ENCODE results near the gene PCBP4.
A peak's percentile ranks its signal among the peaks of the same experiment; 100 is the strongest.

The PCBP4 gene

DNA sequence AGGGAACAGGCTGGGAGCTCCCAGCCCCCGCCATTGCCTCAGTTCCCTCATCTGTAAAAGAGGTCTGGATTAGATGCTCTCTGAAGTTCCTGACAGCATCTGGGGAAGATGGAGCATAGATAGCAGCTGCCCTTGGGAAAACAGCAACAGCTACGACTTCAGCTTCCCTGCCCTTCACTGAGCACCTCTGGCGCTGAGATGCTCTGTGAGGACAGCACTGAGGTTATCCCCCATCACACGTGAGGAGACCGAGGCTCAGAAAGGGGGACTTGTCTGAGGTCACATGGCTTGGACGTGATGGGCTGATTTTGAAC lies 39.5 kb upstream of the PCBP4 start:
- TF ChIP-seq, protein P1, sequence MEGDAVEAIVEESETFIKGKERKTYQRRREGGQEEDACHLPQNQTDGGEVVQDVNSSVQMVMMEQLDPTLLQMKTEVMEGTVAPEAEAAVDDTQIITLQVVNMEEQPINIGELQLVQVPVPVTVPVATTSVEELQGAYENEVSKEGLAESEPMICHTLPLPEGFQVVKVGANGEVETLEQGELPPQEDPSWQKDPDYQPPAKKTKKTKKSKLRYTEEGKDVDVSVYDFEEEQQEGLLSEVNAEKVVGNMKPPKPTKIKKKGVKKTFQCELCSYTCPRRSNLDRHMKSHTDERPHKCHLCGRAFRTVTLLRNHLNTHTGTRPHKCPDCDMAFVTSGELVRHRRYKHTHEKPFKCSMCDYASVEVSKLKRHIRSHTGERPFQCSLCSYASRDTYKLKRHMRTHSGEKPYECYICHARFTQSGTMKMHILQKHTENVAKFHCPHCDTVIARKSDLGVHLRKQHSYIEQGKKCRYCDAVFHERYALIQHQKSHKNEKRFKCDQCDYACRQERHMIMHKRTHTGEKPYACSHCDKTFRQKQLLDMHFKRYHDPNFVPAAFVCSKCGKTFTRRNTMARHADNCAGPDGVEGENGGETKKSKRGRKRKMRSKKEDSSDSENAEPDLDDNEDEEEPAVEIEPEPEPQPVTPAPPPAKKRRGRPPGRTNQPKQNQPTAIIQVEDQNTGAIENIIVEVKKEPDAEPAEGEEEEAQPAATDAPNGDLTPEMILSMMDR (conservative IDR thresholded peaks at IDR 0.05): no peak
- no peak overlapping the region; the same call in 1 of the 2 replicates for H3K27ac ChIP-seq

- peak overlapping the region; percentile 75 for H3K27ac ChIP-seq
- TF ChIP-seq, protein P1 (conservative IDR thresholded peaks at IDR 0.05): no peak
These were observed 39.0 kb upstream of the PCBP4 start for GRCh38 chr3:52006017-52006819.

GRCh38 chr3:52005571-52005986 lies 38.3 kb upstream of the PCBP4 start:
- peak overlapping the region; percentile 75 for H3K27ac ChIP-seq
- TF ChIP-seq, protein P1 (conservative IDR thresholded peaks at IDR 0.05): no peak

GRCh38 chr3:52004906-52005395 lies 37.7 kb upstream of the PCBP4 start:
- TF ChIP-seq, protein P1 (conservative IDR thresholded peaks at IDR 0.05): no peak
- H3K27ac ChIP-seq: peak overlapping the region; percentile 75

DNA sequence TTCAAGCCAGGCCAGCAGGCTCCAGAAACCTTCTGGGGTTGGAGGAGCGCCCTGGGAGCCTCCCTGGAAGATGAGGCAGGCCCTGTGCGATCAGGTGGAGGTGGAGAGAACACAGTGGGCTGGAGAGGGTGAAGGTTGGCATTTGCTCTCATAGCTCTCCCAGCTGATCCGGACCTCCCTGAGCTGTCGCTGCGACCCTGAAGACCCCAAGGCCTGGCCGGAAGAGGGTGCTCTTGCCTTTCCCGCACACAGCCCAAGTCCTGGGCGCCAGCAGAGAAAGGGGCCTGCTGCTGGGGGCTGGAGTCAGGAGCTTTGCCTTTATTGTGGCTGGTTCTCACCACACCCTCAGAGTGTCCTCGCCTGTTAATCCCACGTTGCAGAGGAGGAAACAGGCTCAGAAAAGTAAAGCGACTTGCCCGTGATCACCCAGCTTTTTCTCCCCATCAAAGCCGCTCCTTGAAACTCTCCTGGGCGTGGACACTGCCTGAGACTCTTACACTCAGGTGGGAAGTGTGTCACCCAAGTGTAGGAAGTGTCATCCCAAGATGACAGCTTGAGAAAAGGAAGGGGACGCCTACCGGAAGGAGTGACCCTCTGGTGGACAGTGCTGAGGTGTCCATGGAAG lies 37.0 kb upstream of the PCBP4 start:
- H3K27ac ChIP-seq: no peak overlapping the region
- TF ChIP-seq, protein P1 (conservative IDR thresholded peaks at IDR 0.05): no peak

DNA sequence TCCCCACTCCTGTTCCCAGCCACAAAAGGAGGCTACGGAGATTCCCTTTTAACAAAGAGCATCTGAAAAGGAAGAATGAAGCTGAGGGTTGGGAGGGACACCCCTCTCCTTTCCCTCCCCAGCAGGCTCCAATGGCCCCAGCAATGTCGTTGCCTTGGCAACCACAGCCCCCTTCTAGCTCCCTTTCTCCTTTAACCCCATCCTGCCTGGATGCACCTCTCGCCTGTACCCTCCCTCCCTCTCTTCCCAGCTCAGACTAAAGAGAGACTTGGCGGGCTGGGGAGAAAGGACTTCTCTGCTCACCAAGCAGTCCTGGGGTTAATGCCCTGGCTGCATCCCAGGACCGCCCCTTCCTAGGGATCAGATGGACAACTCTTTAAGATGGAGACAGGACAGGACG lies 35.5 kb upstream of the PCBP4 start:
- no peak overlapping the region for H3K27ac ChIP-seq
- TF ChIP-seq, protein P1 (conservative IDR thresholded peaks at IDR 0.05): no peak

DNA sequence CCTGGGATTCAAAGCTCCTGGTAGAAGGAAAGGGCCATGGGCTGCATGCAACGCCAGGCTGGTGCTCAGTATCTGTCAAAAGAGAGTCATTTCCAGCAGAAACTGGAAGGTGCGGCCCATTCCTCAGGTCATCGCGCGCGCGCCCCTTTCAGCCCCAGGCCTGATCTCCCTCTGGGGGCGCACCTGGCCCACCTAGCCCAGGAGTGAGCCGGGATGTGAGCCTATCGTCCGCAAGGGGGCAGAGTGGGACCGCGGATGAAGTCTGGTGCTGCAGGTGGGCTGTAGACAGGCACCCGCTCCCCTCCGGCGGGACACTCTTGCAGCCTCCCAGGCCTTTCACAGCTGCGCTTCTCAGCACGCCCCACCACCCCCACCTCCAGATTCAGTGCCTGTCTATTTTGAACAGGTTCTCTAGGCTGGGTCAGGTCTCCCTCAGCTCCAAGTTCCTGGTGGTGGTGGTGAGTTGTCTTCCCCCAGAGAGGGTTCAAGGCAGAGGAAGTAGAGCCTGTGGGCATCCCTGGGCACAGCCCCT lies 34.3 kb upstream of the PCBP4 start:
- H3K27ac ChIP-seq: peak overlapping the region; percentile 11; the same call in 1 of the 2 replicates
- TF ChIP-seq, protein P1 (conservative IDR thresholded peaks at IDR 0.05): peak; percentile 95

All from VCaP (cell line).